Putamen (tissue), 1 donor: ENCODE results near the gene CDH4.

ENCODE experiments used
- DNase-seq: peaks from one replicate; pipeline ENCODE4 v3.0.0-alpha.2; 2016; ENCODE audit warnings: low spot score

Gene CDH4

DNA sequence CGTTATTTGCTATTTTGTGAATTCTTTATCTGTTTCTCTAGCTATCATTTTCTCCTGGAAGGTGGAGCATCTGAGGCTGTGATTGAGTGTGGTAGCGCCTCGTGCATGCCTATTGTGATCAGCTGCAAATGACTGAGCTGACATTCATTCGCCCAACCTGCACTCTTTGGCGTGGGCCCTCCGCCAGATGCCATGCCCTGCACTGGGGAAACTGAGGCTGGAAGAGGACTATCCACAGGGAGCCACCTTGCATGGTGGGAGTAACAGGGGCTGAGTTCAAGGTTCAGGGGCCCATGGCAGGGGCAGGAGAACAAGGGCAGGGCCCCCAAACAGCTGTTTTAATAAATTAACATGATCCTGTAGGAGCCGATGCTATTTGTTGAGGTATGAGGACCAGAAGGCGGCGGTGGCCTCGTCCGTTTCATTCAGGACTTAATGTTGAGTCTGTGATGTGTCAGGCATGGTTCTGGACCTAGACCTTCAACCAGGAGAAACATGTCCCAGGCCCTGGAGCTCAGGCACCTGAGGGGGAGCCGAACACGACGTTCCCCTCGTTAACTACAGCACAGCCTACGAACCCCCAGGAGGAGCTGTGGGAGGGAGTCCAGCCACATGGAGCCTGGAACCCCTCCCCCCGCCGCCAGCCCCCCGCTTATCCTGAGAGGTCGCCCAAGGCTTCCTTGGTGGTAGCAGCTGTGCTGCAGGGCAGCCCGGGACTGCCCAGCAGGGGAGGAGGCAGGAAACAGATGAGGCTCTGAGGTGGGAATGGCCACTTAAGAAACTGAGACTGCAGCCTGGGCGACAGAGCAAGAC lies 242.9 kb downstream of the CDH4 start:
- DNase-seq = no peak

DNA sequence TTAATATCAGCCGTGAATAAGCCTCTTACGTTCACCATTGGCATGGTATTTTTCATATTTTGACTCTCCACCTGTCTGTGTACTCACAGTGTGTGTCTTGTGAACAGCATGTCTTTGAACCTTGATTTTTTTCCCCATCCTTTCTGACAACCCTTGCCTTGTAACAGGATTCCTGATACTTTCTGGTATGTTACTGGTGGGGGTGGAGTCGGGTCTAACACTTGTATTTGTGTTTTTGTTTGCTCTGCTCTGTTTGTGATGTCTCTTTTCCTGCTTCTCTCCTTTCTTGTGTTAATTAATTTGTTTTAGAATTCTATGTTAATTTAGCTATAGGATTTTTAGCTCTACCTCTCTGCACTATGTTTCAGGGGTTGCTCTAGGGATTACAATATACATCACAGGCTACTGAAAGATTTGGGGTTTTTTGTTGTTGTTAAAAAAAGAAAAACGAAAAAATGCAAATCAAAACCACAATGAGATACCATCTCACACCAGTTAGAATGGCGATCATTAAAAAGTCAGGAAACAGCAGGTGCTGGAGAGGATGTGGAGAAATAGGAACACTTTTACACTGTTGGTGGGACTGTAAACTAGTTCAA lies 245.1 kb downstream of the CDH4 start:
- no peak for DNase-seq

DNA sequence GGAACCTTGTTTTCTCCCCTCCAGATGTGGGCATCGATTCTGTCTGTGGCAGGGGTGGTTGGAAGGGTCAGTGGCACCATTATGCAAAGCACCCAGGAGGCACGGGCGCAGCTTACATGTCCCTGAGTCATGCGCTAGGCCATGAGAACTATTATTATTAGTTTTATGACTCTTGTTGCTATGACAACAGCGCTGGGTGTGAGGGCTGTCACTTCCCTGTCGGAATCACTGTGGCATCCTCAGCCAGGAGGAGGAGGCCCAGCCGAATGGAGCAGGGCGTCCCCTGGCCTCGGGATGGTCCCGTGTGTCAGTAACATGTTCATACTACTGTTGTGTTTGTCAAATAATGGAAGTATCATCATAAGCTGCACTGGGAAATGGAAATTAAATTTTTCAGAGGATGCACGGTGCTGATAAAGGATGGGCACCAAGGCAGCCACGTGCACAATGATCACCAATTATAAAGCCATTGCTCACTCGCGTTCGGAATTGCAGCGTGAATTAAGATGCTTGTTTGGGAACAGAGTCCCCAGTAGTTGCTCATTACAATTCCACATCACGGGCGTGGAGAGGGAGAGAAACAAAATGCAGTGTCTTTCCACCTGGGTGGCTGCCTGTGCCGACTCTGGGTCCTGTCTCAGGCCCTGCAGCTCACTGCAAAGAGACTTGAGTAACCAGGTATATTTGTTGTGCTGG lies 247.9 kb downstream of the CDH4 start:
- peak; percentile 43 for DNase-seq

DNA sequence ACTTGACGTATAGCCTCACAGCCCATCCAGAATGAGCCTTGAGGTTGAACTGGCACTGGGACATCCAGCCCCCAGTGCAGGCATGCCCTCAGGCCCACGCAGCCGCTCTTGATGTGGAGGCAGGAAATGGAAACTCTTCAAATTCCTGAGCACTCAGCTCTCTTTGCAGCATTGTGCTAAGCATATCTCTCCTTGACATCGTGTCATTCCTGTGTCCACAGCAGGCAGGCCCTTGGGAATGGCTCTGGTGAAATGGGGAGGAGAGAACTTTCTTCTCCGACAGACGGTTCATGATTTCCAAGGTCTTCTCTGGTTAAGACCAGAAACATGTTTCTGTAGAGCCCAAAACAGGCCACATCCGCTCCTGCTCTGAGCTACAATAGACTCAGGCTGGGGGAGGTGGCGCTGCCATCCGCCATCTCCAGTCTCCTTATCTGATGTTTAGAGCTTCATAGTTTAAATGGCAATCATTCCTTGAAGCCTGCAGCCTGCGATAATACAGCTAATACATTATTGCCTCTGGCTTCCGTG lies 248.8 kb downstream of the CDH4 start:
- DNase-seq = peak; percentile 61

DNA sequence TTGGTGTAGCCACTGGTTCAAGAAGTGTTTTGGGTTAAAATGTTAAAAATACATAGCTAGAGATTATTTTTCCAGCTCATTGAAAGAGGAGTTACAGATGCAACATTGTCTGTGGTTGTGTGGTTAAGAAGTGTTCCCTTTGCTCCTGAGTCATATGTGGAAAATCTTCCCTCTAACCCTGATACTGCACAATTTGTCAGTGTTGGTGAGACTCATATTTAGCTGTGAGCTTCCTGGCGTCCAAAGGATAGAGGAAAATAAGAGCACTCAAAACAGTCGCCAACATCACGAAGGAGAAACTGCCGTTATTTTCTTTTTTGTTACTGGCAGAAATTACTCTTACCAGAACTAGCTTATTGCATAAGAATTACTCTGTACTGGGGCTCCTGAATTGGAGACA lies 250.4 kb downstream of the CDH4 start:
- no peak for DNase-seq

DNA sequence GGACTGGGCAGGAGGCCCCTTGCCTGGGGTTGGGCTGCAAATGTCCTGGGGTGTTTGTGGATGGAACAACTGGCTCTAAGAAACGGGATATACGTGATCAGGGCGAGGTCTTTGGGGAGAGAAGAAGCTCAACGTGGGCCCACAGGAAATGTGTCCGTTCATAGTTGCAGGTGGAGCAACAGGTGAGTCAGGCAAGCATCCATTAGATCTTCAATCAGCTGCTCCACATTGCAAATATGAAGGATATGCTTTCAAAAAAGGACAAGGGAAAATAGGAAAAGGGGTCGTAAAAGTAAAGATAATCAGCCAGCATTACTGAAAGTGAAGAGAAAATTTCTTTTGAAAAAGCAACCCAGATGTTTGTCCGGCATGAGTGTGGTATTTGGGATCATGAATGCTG lies 251.0 kb downstream of the CDH4 start:
- DNase-seq = no peak

DNA sequence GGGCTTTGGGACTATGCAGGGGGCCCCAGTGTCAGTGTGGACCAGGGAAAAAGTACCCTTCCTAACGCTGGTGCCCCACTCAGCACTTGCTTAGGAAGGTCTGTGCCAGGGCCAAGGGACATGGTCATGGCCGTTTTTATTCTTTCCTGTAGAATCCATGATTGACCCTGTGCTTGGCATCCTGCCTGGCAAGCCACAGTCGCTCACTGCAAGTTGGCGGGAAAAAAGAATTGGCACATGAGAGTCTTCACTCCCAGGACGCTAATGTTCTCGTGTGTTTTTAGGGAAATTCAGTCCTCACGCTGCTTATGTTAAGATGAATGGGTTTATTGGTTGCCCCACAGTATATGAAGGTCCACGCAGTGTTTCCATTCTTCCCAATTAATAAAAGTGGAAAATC lies 253.4 kb downstream of the CDH4 start:
- no peak for DNase-seq

DNA sequence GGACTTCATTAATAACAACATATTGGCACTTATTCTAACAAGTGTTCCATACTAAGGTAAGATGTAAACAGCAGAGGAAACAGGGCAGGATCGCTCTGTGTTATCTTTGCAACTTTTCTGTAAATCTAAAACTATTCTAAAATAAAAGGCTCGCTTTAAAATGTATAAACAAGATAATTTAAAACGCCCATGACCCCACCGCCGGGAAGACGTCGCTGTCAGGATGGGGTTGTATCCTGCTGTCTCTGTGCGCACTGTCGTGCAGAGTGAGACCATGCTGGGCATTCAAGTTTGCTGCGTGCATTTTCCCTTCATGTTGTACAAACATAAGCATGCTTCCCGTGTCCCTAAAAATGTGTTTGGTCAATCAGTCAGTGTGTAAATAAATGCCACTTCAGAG lies 255.7 kb downstream of the CDH4 start:
- DNase-seq = no peak

DNA sequence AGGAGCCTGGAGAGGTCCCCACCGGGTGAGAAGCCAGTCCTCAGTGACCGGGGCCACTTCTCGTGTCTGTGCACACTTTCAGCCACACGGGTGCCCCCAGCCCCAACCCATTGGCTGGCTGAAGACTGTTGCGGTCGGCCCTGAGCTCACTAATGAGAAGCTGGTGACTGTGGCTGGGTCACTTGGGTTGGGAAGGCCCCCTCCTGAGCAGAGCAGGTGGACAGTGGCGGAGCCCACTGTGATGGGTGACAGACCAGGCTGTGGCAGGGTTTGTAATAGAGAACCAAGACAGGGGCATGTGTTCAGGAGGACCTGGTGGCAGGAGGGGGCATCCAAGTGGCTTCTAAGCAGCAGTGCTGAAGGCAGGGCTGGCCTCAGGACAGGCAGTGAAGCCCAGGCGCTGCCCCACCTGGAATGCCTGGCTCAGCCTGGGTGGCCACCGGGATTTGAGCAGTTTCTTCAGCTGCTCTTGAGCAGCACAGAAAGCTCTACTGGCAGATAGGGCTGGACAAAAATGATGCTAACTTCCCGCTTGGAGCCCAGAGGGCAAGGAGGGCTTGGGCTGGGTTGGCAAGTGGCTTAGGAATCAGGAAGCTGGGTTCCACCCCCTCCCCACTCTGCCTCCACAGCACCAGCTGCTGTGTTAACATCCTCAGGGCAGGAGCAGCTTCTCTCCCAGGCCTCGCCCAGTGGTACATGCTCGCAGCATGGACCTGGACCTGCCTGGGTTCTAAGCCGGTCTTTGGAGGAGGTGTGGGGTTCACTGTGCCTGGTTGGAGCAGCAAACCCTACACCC lies 256.4 kb downstream of the CDH4 start:
- no peak for DNase-seq

DNA sequence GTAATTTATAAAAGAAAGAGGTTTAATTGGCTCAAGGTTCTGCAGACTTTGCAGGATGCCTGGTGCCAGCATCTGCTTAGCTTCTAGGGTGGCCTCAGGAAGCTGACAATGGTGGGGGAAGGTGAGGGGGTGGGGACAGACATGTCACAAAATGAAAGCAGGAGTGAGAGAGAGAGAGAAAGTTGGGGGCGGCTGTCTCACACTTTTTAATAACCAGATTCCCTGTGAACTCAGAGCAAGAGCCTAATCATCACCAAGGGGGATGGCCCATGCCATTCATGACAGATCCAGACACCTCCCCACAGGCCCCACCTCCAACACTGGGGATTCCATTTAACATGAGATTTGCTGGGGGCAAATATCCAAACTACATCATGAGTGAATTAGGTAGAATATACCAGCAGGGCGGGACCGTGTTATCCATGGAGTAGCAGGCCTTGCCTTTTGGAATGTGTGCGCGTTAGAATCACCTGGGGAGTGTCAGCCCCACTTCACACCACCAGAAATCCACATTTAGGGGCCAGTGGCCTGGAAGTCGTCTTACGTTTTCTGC lies 258.8 kb downstream of the CDH4 start:
- DNase-seq = peak; percentile 28

DNA sequence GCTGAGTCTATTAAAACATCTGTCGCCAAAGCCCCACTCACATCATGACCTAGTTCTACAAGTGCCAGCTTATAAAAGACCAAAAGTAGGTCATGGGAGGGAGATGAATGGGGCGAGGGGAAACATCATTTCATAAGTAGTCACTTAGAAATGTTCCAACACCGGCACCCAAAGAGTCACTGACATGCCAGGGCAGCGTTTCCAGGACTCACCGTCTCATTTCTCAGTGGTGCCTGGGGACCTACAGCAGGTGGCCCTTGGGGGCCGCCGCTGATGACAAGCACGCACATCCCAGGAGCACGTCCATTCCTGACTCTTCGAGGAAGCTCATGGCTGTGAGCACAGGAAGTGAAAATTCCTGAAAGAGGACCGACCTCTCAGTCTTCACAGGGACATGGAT lies 260.4 kb downstream of the CDH4 start:
- no peak for DNase-seq

DNA sequence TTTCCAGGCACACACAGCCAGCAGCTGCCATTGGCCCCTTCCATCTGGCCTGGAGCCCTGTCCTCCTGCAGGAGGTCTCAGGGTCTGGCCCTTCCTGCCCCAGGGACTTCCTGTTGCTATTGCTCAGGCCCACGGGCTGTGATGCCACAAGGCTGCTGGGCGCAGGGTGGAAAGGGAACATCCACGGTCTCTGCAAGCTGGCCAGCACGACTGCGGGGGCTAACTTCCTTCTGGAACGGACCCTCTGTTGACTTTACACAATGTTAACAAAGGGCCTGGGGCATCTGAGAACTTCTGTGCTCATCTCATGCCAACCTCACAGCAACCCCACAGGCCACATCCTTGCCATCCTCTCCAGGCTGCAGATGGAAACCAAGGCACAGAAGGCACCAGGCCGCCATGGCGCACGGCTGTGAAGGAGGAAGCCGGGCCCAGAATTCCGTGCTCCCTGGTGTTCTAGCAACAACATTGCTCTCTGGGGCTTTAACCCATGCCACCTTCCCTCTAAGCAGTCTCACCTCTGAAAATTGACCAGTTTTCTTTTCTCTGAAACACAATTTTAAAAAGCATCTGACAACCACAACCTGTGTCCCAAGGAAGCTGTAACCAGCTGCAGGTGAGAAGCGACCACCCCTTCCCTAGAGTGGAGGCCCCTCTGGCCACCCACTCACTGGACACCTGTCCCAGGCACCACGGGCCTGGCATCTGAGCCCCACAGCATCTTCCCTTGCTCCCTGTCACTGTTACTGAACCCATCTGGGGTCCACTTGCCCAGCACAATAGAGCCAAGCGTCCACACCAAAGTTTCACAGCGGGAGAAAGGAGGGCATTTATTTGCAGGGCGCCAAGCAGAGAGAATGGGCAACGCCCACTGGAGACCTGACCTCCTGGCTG lies 261.3 kb downstream of the CDH4 start:
- DNase-seq = no peak

DNA sequence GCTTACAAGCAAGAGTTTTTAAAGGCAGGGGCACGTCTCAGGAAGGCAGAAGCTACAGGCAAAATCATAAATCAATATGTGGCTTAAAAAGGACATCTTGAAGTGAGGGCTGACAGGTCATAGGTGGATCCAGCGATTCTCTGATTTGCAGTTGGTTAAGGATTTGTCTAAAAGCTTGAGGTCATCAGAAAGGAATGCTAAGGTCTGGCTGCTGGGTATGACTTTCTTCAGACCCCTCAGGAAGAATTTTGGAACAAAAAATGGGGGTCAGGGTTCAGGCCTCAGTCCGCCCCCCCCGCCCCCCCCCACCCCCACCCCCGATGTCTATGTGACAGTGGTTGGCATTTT lies 261.9 kb downstream of the CDH4 start:
- no peak for DNase-seq

DNA sequence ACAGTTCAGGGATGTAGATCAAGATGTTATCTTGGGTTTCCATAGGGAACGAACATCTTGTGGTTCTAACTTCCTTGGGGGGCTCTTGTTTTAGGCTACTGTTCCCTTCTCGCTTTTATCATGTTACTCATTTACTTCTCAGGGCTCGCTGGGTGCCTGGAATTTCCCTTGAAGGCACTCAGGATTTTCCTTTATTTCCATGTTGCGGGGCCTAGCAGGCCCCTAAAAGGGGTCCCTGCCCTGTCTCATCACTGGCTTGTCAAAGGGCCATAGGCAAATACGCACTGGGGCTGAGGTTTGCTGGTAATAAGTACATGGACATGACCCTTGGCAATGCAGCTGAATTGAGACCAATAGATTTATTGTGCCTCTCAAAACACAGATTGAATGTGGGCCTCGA lies 262.3 kb downstream of the CDH4 start:
- DNase-seq = no peak

DNA sequence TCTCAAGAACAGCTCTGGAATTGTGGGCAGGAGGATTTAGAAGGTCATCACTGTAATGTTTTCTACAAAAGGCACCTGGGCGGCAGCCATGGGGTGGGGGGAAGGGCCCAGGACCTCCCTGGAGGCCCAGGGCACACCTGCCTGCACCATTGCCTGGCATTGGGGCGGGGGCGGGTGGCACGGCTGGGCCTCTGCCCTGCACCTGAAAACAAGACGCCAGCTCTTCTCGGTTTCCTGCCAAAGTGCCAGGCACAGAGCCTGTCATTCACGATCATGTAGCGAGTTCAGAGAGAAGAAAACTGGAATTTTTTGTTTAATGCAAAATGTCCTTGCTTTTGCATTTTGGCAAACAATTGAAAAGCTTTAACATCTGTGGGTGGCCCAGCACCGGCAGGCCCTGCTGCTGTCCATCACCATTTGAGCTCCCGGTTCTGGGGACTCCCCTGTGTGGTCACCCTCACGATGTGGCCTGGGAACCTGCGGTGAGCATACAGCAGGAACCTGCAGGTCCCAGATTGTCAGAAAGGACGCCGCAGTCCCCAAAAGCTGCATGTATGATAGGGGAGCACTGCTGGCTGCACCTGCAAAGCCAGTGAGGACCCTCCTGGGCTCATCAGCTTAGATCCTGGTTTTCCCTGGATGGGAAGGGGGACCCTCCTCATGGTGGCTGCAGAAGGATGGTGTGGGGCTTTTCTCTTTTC lies 262.9 kb downstream of the CDH4 start:
- no peak for DNase-seq

DNA sequence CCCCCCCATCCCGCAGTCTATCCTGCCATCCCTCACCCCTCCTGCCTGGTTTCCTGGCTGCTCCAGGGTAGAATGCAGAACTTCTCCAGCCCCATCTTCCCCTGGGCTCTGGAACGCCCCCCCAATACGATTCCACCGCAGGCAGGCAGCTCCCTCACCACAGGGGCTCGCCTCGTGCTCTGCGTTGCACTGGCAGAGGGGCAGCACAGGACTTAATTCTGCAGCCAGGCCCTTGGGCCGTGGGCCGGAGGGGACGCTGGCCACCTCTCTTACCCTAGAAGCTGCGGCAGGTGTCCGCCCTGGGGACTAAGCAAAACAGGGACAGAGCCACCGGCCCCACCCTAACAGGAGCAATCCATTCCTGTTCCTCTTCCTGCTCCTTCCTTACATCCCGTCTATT lies 263.9 kb downstream of the CDH4 start:
- DNase-seq = no peak

DNA sequence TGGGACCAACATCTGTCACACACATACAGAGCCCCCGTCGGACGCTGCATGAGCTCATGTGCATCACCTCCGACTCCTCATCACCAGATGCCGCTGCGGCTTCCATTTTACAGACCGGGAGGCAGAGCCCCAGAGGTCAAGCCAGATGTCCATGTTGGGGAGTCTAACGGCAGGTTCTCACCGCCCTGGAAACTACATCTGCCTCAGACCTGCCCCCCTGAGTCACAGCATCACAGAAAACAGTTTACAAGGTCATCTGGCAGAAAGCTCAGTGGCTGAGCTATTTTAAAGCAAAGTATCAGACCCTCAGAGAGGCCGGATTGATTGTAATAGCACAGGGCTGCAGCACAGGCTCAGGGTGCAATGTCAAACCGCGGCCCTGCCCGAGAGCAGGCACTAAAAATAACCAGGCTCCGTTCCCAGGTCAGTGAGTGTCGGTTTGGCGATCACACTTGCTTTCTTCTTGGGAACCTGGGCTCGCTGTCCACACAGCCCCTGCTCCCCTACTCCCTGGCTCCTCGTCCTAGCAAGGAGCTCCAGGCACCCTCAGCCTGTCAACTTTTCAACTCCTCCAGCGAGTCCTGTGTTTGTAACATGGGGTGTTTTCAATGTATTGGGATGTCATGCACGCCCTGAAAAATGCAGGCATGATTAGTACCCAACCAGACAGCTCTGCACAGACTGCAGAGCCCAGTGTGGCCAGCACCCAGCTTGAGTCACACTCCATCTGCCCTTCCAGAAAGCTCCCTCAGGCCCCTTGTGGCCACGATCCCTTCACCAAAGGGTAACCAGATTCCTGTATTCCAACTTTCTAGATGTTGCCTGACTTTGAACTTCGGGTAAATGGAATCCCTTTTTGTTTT lies 264.5 kb downstream of the CDH4 start:
- DNase-seq = no peak

DNA sequence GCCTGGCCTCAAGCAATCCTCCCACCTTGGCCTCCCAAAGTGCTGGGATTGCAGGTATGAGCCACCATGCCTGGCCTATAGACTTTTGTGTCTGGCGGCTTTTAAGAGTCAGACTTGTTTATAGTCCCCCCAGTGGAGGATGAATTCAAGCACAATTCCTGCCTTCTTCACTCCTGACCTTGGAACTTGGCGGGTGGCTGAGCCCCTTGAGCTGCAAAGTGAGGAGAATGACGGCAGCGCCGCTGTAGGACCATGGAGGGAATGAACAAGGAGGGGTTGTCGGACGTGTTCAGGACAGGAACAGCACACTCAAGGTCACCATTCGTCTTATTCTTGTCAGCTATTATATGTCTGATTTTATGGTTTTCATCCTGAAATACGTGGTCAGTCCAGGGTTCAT lies 265.4 kb downstream of the CDH4 start:
- no peak for DNase-seq

DNA sequence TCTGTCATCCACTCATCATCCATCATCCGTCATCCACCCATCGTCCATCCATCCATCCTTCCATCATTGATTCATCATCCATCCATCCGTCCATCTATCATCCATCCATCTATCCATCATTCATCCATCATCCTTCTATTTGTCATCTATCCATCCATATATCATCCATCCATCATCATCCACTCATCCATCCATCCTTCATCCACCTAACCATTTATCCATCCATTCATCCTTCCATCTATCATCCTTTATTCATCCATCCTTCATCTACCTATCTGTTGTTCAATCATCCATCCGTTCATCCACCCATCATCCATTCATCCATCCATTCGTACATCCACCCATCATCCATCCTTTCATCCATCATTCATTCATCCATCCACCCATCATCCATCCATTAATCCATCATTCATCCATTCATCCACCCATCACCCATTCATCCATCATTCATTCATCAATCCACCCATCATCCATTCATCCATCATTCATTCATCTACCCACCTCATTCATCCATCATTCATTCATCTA lies 266.4 kb downstream of the CDH4 start:
- no peak for DNase-seq
